ENCODE data around the gene NXF1. TPM values are rescaled to one million over a fixed set of nuclear protein-coding genes. Genes with fewer than 3 reads are reported as not detected.
A peak's percentile ranks its signal among the peaks of the same experiment; 100 is the strongest.
"Not testable (repeated sequence)": the region's sequence is repeated elsewhere in the genome, so short reads cannot be mapped to it uniquely, and the experiment has no call there.

Gene NXF1
- polyA plus RNA-seq, 1 experiment = 48.9 TPM

- H3K27me3 ChIP-seq (ENCODE audit: control insufficient read depth, insufficient read depth, low read length) = no peaks in the 10 kb centered on the region
- TF ChIP-seq CTCF (IDR thresholded peaks at IDR 0.05; ENCODE audit: low read depth, low read length) = no peak
- no peak overlapping the region for H3K4me3 ChIP-seq (ENCODE audit: low read depth, low read length)
- no peaks in the 10 kb centered on the region; the same call in 1 of the 2 replicates for H3K9me3 ChIP-seq (ENCODE audit: control insufficient read depth, insufficient read depth, low read length)
- DNase-seq (ENCODE audit: low read depth, low spot score) = no peak
- no peak overlapping the region for H3K27ac ChIP-seq (ENCODE audit: low read depth, low read length)
- ChIA-PET CTCF (interaction anchor here (0.5 kb wide), 1 partner anchor 21 kb away, joined by 3 read pairs; no protein-coding TSS in a partner anchor), POLR2A (no interaction called here)
Measured at GRCh38 chr11:62844154-62844553, 38.9 kb upstream of the NXF1 start.

- no peak for DNase-seq (ENCODE audit: low read depth, low spot score)
- no peaks in the 10 kb centered on the region; the same call in 1 of the 2 replicates for H3K9me3 ChIP-seq (ENCODE audit: control insufficient read depth, insufficient read depth, low read length)
- POLR2A ChIA-PET = no interaction called here
- no peak for TF ChIP-seq CTCF (IDR thresholded peaks at IDR 0.05; ENCODE audit: low read depth, low read length)
- CTCF ChIA-PET = interaction anchor here (0.5 kb wide), 1 partner anchor 22 kb away, joined by 3 read pairs; no protein-coding TSS in a partner anchor
- no peak overlapping the region for H3K4me3 ChIP-seq (ENCODE audit: low read depth, low read length)
- H3K27ac ChIP-seq (ENCODE audit: low read depth, low read length) = peak overlapping the region; percentile 39
- no peaks in the 10 kb centered on the region for H3K27me3 ChIP-seq (ENCODE audit: control insufficient read depth, insufficient read depth, low read length)
Measured at GRCh38 chr11:62843466-62843865, 38.2 kb upstream of the NXF1 start.

- not testable (repeated sequence) for H3K4me3 ChIP-seq (ENCODE audit: low read depth, low read length); H3K27me3 ChIP-seq (ENCODE audit: control insufficient read depth, insufficient read depth, low read length); DNase-seq (ENCODE audit: low read depth, low spot score); H3K9me3 ChIP-seq (ENCODE audit: control insufficient read depth, insufficient read depth, low read length)
- ChIA-PET CTCF (interaction anchor here (0.6 kb wide), 1 partner anchor 45 kb away, joined by 7 read pairs; no protein-coding TSS in a partner anchor), POLR2A (interaction anchor here (1.0 kb wide), 1 partner anchor 115 kb away, joined by 4 read pairs; the partner anchor contains the start of gene HNRNPUL2)
- peak overlapping the region; percentile 97 for H3K27ac ChIP-seq (ENCODE audit: low read depth, low read length)
Measured at GRCh38 chr11:62842891-62843290, 37.7 kb upstream of the NXF1 start.

- no peaks in the 10 kb centered on the region; the same call in 1 of the 2 replicates for H3K9me3 ChIP-seq (ENCODE audit: control insufficient read depth, insufficient read depth, low read length)
- CTCF ChIA-PET = interaction anchor here (0.6 kb wide), 1 partner anchor 45 kb away, joined by 7 read pairs; no protein-coding TSS in a partner anchor
- DNase-seq (ENCODE audit: low read depth, low spot score) = no peak
Measured at GRCh38 chr11:62842171-62842741, 37.0 kb upstream of the NXF1 start.

More at GRCh38 chr11:62842171-62842741, 37.0 kb upstream of the NXF1 start:
- POLR2A ChIA-PET = interaction anchor here (0.6 to 3.0 kb wide), 13 partner anchors 12 to 268 kb away, joined by 3 to 172 read pairs (median 12); partner anchors contain the start of genes EEF1G, HNRNPUL2, LBHD1 and SLC3A2
- Histone ChIP-seq H3K4me3 (ENCODE audit: low read depth, low read length) (peak overlapping the region; percentile 50), H3K27me3 (ENCODE audit: control insufficient read depth, insufficient read depth, low read length) (no peaks in the 10 kb centered on the region), H3K27ac (ENCODE audit: low read depth, low read length) (peak overlapping the region; percentile 97)
- TF ChIP-seq CTCF (IDR thresholded peaks at IDR 0.05; ENCODE audit: low read depth, low read length) = no peak
